ENCODE data around the gene TUBB4A.

- no peak for TF ChIP-seq CTCF (IDR thresholded peaks at IDR 0.05)
- TF ChIP-seq POLR2A (IDR thresholded peaks at IDR 0.05): peak; percentile 63
These were observed 14.0 kb upstream of the TUBB4A start for GRCh38 chr19:6516018-6516658.

Measured in right lobe of liver (tissue), 4 donors.